ENCODE measurements around the gene HIGD1A. TPM values are rescaled to one million over a fixed set of nuclear protein-coding genes. Genes with fewer than 3 reads are reported as not detected.

The HIGD1A gene
- total and polyA plus RNA-seq, 9 of the 15 experiments (the other 6 are each of a cell fraction or from before 2014, with no cell fraction given): 165 to 1,185 (median 333) TPM

GRCh38 chr3:42851228-42851834, 47.0 kb upstream of the HIGD1A start:
- Histone ChIP-seq H3K27ac (ENCODE audit: extremely low read depth, low read depth, low read length) (no peak overlapping the region), H3K4me2 (ENCODE audit: insufficient read depth, low read length) (no peak overlapping the region), H3K9ac (ENCODE audit: insufficient read depth in 1 of 2, low read depth in 2 of 2, low read length in 2 of 2) (no peak overlapping the region), H3K4me3 (no peak overlapping the region), H3K4me1 (replicated peaks in 1 of 2; ENCODE audit: control insufficient read depth in 2 of 2, insufficient read depth in 2 of 2, low read length in 2 of 2) (peaks cover 15 to 40% of the 10 kb centered on the region in 2 experiments), H3K9me3 (replicated peaks; ENCODE audit: control insufficient read depth, insufficient read depth, low read depth, low read length) (no peaks in the 10 kb centered on the region), H2AFZ (ENCODE audit: low read depth, low read length) (no peak overlapping the region), H3K79me2 (ENCODE audit: control insufficient read depth, insufficient read depth, low read length) (no peaks in the 10 kb centered on the region), H3K9me1 (ENCODE audit: control insufficient read depth, insufficient read depth, low read length) (no peaks in the 10 kb centered on the region), H3K27me3 (ENCODE audit: control insufficient read depth in 2 of 2, insufficient read depth in 2 of 2, low read length in 2 of 2) (peaks cover 4 to 44% of the 10 kb centered on the region in 2 experiments; a peak in 2 of 5 replicates), H4K20me1 (replicated peaks; ENCODE audit: control insufficient read depth, insufficient read depth, low read length) (no peaks in the 10 kb centered on the region), H3K36me3 (ENCODE audit: control insufficient read depth, insufficient read depth, low read length) (no peaks in the 10 kb centered on the region)
- ATAC-seq: no peak
- no peak for DNase-seq (ENCODE audit: extremely low read depth in 1 of 4, low spot score in 3 of 4)
- no TSS peak for BruUV-seq (replicated peaks)
- no peak for FAIRE-seq
- POLR2A ChIA-PET: interaction anchor here (0.6 to 1.6 kb wide), 3 partner anchors 10 to 667 kb away, joined by 3 to 8 read pairs (median 4); no protein-coding TSS in a partner anchor
- WGBS (ENCODE audit: insufficient coverage, low coverage, missing lambda C conversion rate): 18% methylated on average over 6 of the region's 6 CpGs
- in situ Hi-C loops (cut with MboI) (no loop called here), intact Hi-C loops (cut with micrococcal nuclease) (no loop called here)
- TF ChIP-seq ZNF644 (tag; IDR thresholded peaks at IDR 0.05; ENCODE audit: low read depth) (no peak), CBFA2T3 (IDR thresholded peaks at IDR 0.05) (no peak), ZNF778 (CRISPR knock-in tag; IDR thresholded peaks at IDR 0.05) (no peak), GTF2E2 (tag; IDR thresholded peaks at IDR 0.05) (no peak), ZNF589 (CRISPR knock-in tag; IDR thresholded peaks at IDR 0.05; ENCODE audit: low read depth) (no peak), GMEB1 (CRISPR knock-in tag; IDR thresholded peaks at IDR 0.05) (no peak), TCFL5 (CRISPR knock-in tag; conservative IDR thresholded peaks at IDR 0.05) (no peak), ILF3 (IDR thresholded peaks at IDR 0.05; ENCODE audit: borderline replicate concordance) (no peak), CREM (IDR thresholded peaks at IDR 0.05; ENCODE audit: low read depth) (no peak), SPI1 (IDR thresholded peaks at IDR 0.05; ENCODE audit: borderline replicate concordance, low read depth, low read length) (no peak), KHSRP (IDR thresholded peaks at IDR 0.05) (no peak)
- CTCF ChIA-PET (ENCODE audit: low intra/inter-chr PET ratio): no interaction called here
